GM12875 (cell line): Measurements from ENCODE around the gene REXO2.

Experiments used
- H3K4me3 ChIP-seq: one replicate; pipeline ENCODE4 v1.5.1; 2011; ENCODE audit warnings: low read depth, low read length, control low read depth
- CTCF ChIP-seq: IDR thresholded peaks from 2 replicates; pipeline ENCODE4 v1.5.1; 2011; ENCODE audit warnings: low read depth, mild to moderate bottlenecking, control low read depth, inconsistent platforms, low read length, moderate library complexity, borderline replicate concordance; ENCODE audit not compliant: insufficient read depth

REXO2 gene

GRCh38 chr11:114416441-114416961, 22.8 kb upstream of the REXO2 start:
- no peak for TF ChIP-seq CTCF
- H3K4me3 ChIP-seq, result no peak overlapping the region

- H3K4me3 ChIP-seq, result no peak overlapping the region
- no peak for TF ChIP-seq CTCF
Measured at GRCh38 chr11:114426280-114426679, 13.0 kb upstream of the REXO2 start.

GRCh38 chr11:114430290-114430689, 9.0 kb upstream of the REXO2 start:
- H3K4me3 ChIP-seq, result no peak overlapping the region
- no peak for TF ChIP-seq CTCF

GRCh38 chr11:114432893-114433292, 6.4 kb upstream of the REXO2 start:
- TF ChIP-seq CTCF, result no peak
- H3K4me3 ChIP-seq, result no peak overlapping the region

GRCh38 chr11:114433376-114433775, 5.9 kb upstream of the REXO2 start:
- no peak for TF ChIP-seq CTCF
- H3K4me3 ChIP-seq, result no peak overlapping the region

GRCh38 chr11:114438303-114438702, 964 bp upstream of the REXO2 start:
- no peak overlapping the region for H3K4me3 ChIP-seq

More at GRCh38 chr11:114438303-114438702, 964 bp upstream of the REXO2 start:
- no peak for TF ChIP-seq CTCF
